Naive thymus-derived CD8-positive, alpha-beta T cell (primary cell): ENCODE measurements around the gene P4HB. TPM values are rescaled to one million over a fixed set of nuclear protein-coding genes. Genes with fewer than 3 reads are reported as not detected.

Experiments used
- ATAC-seq, 2 donors: fragments of 150-1000 bp; cut with Tn5 transposase in 1 of 2; sonication (Bioruptor Pico), chemical (Tn5 transposase) in 1 of 2; 1 replicate in 1 of 2; 2 replicates in 1 of 2; pipeline ENCODE4 v1.10.0; 2021; ENCODE audit warnings: mild to moderate bottlenecking in 2 of 2, moderate library complexity in 2 of 2
- POLR2A ChIA-PET: fragments of 350-600 bp; sonication (Branson Sonifier 250); formaldehyde crosslinking; loops from one replicate; lab custom pipeline; 2021; ENCODE audit warnings: antibody characterized with exemption; lab: Charles Lee
- DNase-seq, 10 donors: peaks; one replicate each; pipeline versions ENCODE4 v3.0.0 to v3.0.0-alpha.2; 2020 to 2022
- H3K27ac Mint-ChIP-seq, 10 donors: one replicate each; pipeline ENCODE4 v1.8.0; 2020 to 2022; ENCODE audit warnings: mild to moderate bottlenecking in 10 of 10, mixed read lengths in 10 of 10, moderate library complexity in 4 of 10, inconsistent platforms in 1 of 10
- H3K27me3 Mint-ChIP-seq, 5 donors: one replicate each; pipeline ENCODE4 v1.8.0; 2021 to 2022; ENCODE audit warnings: mixed read lengths in 5 of 5
- H3K36me3 Mint-ChIP-seq, 3 donors: one replicate each; pipeline ENCODE4 v1.8.0; 2020 to 2022; ENCODE audit warnings: mixed read lengths in 3 of 3, mild to moderate bottlenecking in 2 of 3, inconsistent platforms in 1 of 3
- H3K4me1 Mint-ChIP-seq, 4 donors: one replicate each; pipeline ENCODE4 v1.8.0; 2021 to 2022; ENCODE audit warnings: mixed read lengths in 4 of 4
- H3K4me3 Mint-ChIP-seq, 10 donors: one replicate each; pipeline ENCODE4 v1.8.0; 2020 to 2022; ENCODE audit warnings: mild to moderate bottlenecking in 10 of 10, mixed read lengths in 10 of 10, moderate library complexity in 6 of 10, inconsistent platforms in 1 of 10
- H3K9me3 Mint-ChIP-seq, 9 donors: one replicate each; pipeline ENCODE4 v1.8.0; 2020 to 2022; ENCODE audit warnings: mixed read lengths in 9 of 9, mild to moderate bottlenecking in 3 of 9, inconsistent platforms in 1 of 9, moderate library complexity in 1 of 9
- polyA plus RNA-seq, 3 donors: library from polyadenylated mRNA; unstranded; fragments of 300-500 nt; fragmentation: Illumina TruSeq; gene quantifications; one replicate each; pipeline ENCODE4 v1.2.3, GENCODE V29; 2021
- total RNA-seq, 8 experiments: library from RNA in 2 of 8; stranded (reverse) in 2 of 8; gene quantifications; one replicate each; pipeline ENCODE4 v1.2.3 and lab custom pipeline; 2021 to 2026

P4HB gene
- total and polyA plus RNA-seq, 5 experiments from 2014 or later, result 166 to 191 (median 190) TPM

DNA sequence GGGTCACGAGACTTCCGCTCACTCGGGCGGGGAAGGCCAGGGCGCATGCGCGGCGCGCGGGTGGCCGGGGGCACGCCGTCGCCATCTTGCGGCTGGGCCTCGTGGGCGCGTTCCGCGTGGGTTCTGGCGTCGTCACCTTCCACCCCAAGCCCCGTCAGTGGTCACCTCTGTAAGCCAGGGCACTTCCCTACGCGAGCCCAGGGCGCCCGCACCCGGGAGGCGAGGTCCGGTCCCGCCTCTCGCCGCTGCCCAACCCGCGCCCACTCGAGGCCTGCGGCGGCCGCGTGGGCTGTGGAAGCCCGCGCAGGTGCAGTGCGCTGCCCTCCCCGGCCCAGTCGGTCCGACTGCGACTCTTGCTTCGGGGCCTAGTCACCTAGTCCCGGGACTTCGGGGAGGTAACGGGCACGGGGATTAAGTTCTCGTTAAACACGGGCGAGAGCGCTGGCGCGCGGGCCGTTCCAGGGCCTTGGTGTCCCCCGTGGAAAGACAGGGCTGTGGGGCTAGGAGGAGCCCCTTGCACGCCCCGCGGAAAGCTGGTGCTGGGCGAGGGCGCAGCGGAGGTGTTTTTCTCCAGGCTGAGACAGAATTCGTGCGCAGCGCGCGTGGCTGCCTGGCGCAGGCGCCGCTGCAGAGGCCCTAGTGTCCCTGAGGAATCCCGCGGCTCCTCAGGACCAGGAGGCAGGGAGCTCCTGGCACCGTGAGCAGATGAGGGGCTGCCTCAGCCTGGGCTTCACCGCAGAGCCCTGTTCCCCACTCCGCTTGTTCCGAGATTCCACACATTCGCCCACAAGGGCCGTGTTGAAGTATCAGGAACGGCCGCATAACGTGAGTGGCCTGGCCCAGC lies 11.3 kb upstream of the P4HB start:
- DNase-seq, result peak; percentile 91 to 98 (median 95)
- Mint-ChIP-seq H3K27ac (peak overlapping the region; percentile 88 to 98 (median 95)), H3K27me3 (no peaks in the 10 kb centered on the region), H3K36me3 (peaks cover 0 to 26% (median 2%) of the 10 kb centered on the region in 3 donors), H3K4me1 (peaks cover 11 to 46% (median 36%) of the 10 kb centered on the region in 4 donors), H3K4me3 (peak overlapping the region; percentile 83 to 94 (median 87)), H3K9me3 (no peaks in the 10 kb centered on the region)
- peak; percentile 41 to 53 for ATAC-seq
- POLR2A ChIA-PET, result interaction anchor here (0.5 to 6.9 kb wide), 22 partner anchors 9 to 360 kb away, joined by 3 to 71 read pairs (median 6); partner anchors contain the start of genes ACTG1, ALYREF, ANAPC11 and ARL16

DNA sequence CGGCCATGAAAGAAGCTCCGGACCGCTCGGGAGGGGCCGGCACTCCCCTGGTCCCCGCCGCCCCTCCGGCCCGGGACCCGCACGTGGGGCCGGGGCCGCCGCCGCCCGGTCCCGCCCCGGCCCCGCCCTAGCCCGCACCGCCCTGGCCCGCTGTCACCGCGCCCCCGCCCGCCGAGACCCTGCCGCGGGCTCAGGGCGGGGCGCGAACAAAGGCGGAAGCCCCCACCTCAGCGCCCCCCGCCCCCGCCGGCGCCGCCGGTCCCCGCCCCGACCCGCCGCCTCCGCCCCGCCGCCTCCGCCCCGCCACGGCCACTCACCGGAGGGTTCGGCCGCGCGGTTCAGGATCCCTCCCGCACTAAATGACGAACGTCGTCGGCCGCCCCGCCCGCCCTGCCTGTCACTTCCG lies 10.6 kb upstream of the P4HB start, which contains the start of gene ARHGDIA:
ARHGDIA (minus strand) TSS at position 357 of the 406 bp plus-strand sequence. CDS start 1,407 bp downstream, outside the sequence.
- DNase-seq (no peak), ATAC-seq (peak; percentile 59 to 74)
- Mint-ChIP-seq H3K4me3 (peak within 1 kb of the TSS; percentile 83 to 94 (median 88)), H3K27ac (peak within 1 kb of the TSS; percentile 88 to 98 (median 95)), H3K27me3 (no peaks in the 10 kb centered on the region), H3K36me3 (peaks cover 0 to 26% (median 2%) of the 10 kb centered on the region in 3 donors), H3K9me3 (no peaks in the 10 kb centered on the region), H3K4me1 (peaks cover 11 to 50% (median 37%) of the 10 kb centered on the region in 4 donors)
- POLR2A ChIA-PET, result interaction anchor here (0.6 to 6.9 kb wide), 21 partner anchors 9 to 648 kb away, joined by 3 to 71 read pairs (median 5); partner anchors contain the start of genes ACTG1, ALYREF, ANAPC11 and ARL16

DNA sequence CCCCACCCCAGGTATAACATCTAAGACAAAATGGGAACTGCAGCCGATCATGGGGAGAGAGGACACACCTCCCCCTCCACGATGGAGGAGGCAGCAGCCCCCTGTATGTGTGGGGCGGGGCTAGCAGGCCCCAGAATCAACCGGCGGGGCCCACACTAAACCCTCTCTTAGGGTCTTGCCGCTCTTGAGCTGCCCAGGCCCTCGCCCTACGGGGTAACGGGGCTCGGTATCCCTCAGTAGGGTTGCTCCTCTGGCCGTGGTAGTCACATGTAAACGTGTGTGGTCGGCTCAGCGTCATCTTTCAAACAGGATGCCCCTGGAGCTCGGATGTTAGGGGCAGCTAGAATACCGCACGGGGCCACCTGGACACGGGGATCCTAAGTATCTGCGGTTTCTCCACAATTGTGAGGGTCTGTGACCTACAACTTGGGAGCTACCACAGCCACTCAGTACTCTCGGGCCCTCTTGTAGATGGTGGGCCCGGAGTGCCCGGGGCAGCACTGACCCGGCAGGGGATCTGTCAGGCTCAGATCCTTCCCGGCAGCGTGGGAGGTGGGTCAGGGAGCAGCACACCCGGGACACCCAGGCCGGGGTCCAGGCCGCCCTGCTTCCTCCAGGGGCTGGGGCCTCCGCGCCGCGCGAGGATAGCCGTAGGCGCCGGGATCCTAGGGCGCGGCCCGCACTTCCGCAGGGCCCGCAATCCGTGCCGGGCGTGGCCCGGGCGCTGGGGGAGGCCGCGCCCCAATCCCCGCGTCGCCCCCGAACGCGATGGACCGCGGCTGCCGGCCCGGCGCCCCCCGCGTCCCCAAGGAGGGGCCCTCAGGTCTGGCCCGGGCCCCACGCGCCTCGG lies 10.0 kb upstream of the P4HB start:
- peaks cover 0 to 26% (median 2%) of the 10 kb centered on the region in 3 donors for H3K36me3 Mint-ChIP-seq
- no peaks in the 10 kb centered on the region for H3K9me3 Mint-ChIP-seq
- peaks cover 11 to 55% (median 37%) of the 10 kb centered on the region in 4 donors for H3K4me1 Mint-ChIP-seq
- POLR2A ChIA-PET, result interaction anchor here (0.6 to 6.9 kb wide), 28 partner anchors 9 to 647 kb away, joined by 3 to 71 read pairs (median 5); partner anchors contain the start of genes ACTG1, ALYREF, ANAPC11 and ARL16
- H3K27me3 Mint-ChIP-seq, result no peaks in the 10 kb centered on the region
- H3K4me3 Mint-ChIP-seq, result peak overlapping the region; percentile 78 to 91 (median 83)
- ATAC-seq (peak; percentile 28 to 32), DNase-seq (peak in 8 of 10 donors; percentile 25 to 71 (median 46))
- H3K27ac Mint-ChIP-seq, result peak overlapping the region; percentile 76 to 95 (median 92)

DNA sequence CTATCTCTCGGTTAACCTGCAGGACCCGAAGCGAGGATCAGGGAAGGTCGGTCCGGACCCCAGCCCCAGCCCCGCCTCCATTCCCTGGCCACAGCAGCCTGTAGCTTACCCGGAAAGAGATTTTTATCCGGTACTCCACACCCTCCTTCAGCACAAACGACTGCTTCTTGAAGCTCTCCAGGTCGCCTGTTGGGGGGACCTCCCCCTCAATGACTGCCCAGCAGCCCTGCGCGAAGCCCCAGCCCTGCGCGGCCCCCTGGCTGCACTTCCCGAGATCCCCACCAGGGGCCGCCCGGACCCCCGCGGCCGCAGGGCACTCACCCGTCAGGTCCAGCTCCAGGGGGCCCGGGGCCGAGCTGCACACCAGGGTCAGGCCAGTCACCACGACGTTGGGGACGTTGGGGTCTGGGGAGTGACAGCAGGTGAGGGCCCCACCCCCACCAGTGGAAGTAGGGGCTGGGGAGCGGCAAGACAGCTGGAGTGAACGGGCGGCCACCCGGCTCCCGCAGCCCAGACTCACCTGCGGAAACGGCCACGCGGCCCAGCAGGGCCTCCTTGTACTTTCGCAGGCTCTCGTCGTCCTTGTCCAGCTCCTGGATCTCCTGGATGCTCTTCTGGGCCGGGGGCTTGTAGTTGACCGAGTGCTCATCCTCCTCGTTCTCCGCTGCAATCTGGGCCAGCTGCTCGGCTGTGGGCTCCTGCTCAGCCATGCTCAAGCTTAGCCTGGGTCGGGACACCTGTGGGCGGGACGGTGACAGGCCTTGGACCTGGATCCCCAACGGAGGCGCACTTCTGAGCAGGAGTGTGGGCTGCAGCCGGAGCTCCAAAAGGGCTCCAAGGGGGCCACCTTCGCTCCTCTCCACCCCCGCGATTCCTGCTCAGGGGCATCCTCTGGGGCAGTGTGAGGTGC lies 9.1 kb upstream of the P4HB start:
- no peak for ATAC-seq
- Mint-ChIP-seq H3K4me1 (peaks cover 11 to 59% (median 35%) of the 10 kb centered on the region in 4 donors), H3K36me3 (peaks cover 0 to 26% (median 2%) of the 10 kb centered on the region in 3 donors), H3K27ac (peak overlapping the region; percentile 76 to 95 (median 92)), H3K27me3 (no peaks in the 10 kb centered on the region), H3K9me3 (no peaks in the 10 kb centered on the region), H3K4me3 (peak overlapping the region; percentile 78 to 91 (median 83))
- POLR2A ChIA-PET, result interaction anchor here (0.6 to 6.9 kb wide), 22 partner anchors 8 to 357 kb away, joined by 3 to 71 read pairs (median 5); partner anchors contain the start of genes ACTG1, ALYREF, ANAPC11 and ARL16
- DNase-seq, result peak in 7 of 10 donors; percentile 22 to 68 (median 37)

DNA sequence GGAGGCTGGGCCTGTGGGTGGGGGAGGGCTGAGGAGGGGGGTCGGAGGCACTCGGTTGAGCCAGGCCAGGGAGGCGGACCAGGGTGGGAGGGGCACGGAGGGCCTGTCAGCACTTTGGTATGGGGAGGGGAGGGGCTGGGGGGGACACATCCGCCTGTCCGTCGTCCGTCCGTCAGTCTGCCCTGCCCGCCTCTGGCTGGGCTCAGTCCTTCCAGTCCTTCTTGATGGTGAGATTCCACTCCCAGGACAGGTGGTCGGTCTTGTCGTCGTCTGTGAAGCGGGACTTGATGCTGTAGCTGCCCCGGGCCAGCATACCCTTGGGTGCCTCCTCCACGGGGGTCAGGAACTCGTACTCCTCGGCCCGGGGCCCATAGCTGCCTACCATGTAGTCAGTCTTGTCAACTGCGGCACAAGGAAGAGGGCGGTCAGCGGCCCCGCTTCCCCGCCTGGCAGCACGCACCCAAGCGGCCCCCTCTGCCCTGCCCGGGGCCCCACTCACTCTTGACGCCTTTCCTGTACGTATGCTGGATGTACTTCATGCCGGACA lies 8.4 kb upstream of the P4HB start:
- ATAC-seq, result no peak
- Mint-ChIP-seq H3K27ac (peak overlapping the region in 8 of 10 donors; percentile 34 to 94 (median 68)), H3K4me3 (peak overlapping the region in 5 of 10 donors; percentile 10 to 89 (median 40)), H3K27me3 (no peaks in the 10 kb centered on the region), H3K36me3 (peaks cover 0 to 26% (median 2%) of the 10 kb centered on the region in 3 donors), H3K4me1 (peaks cover 11 to 57% (median 33%) of the 10 kb centered on the region in 4 donors), H3K9me3 (no peaks in the 10 kb centered on the region)
- peak in 1 of 10 donors; percentile 13 for DNase-seq
- POLR2A ChIA-PET, result interaction anchor here (0.8 to 6.9 kb wide), 12 partner anchors 7 to 357 kb away, joined by 3 to 71 read pairs (median 8); partner anchors contain the start of genes ACTG1, ALYREF, ANAPC11 and MAFG

DNA sequence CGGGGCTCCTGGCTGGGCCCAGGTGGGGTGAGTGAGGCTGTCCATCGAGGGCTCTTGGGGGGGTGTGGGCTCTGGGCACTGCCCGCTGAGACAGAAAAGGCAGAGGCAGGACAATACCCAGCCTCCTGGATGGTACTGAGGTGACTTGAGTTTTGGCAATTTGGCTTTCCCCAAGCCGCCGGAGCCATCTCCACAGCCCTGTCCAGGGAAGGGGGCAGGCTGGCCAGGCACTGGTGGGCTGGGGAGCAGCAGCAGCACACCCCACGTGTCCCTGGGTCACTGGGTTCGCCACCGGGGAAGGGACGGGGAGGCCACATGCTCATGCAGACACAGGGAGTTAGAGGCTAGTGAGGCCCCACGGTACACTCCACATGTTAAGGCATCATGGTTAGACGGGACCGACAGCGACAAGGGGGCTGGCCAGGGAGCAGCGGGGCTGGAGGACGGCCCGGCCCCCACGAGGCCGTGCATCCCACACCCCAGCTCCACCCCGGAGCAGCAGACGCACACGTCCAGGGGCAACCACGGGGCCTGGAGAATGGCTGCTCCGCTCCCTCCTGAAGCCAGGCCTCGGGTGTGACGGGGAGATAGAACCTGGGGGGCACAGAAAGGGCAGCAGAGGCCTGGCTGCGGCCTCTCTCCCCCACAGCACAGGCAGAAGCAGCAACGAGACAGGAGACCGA lies 7.8 kb upstream of the P4HB start:
- peak overlapping the region in 6 of 10 donors; percentile 22 to 69 (median 28) for H3K4me3 Mint-ChIP-seq
- DNase-seq, result peak in 1 of 10 donors; percentile 64
- no peaks in the 10 kb centered on the region for H3K27me3 Mint-ChIP-seq
- POLR2A ChIA-PET, result interaction anchor here (0.9 to 5.3 kb wide), 4 partner anchors 23 to 165 kb away, joined by 3 to 35 read pairs (median 14); partner anchors contain the start of genes MAFG, MRPL12 and SIRT7
- peak overlapping the region in 4 of 10 donors; percentile 35 to 80 (median 50) for H3K27ac Mint-ChIP-seq
- no peaks in the 10 kb centered on the region for H3K9me3 Mint-ChIP-seq
- peaks cover 0 to 30% (median 2%) of the 10 kb centered on the region in 3 donors for H3K36me3 Mint-ChIP-seq
- peaks cover 14 to 59% (median 39%) of the 10 kb centered on the region in 4 donors for H3K4me1 Mint-ChIP-seq
- ATAC-seq, result no peak

DNA sequence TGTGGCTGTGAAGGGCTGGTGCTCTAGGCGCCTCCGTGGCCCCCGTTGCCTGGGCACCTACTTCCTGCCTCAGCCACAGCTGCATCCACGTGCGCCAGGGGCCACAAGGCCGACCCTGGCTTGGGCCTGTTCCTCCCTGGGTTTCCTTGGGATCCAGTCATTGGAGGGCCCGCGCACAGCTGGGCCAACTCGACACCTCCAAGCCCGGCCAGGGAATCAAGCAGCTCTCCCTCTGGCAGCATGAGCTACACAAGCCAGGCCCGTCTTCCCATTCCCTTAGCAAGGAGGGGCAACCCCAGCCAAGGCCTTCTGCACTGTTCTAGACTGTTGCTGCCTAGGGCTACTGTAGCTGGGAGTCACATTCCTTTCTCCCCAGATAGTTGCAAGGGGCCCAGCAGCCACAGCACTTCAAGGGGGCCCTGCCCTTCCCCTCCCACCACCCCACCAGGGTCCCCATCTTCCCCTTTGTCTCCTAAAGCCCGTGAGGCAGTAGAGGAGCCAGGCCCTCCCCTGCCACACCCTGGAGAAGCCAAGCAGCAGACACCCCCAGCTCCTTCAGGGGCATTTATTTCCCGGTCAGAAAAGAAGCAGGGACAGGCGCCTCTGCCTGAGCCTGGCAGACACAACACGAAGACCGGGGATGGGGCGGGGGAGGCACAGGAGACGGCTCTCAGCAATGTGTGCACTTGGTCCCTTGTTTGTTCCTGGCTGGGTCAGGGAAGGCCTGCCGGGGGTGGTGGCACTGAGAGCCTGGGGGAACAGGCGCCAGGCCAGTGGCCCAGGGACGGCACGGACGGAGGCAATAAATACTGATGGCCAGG lies 7.0 kb upstream of the P4HB start:
- DNase-seq, result peak in 5 of 10 donors; percentile 24 to 64 (median 31)
- POLR2A ChIA-PET, result interaction anchor here (0.6 to 3.5 kb wide), 5 partner anchors 13 to 164 kb away, joined by 3 to 22 read pairs (median 4); partner anchors contain the start of genes MAFG, MRPL12 and SIRT7
- Mint-ChIP-seq H3K27me3 (no peaks in the 10 kb centered on the region), H3K27ac (peak overlapping the region in 9 of 10 donors; percentile 22 to 91 (median 73)), H3K36me3 (peaks cover 0 to 33% (median 4%) of the 10 kb centered on the region in 3 donors), H3K4me1 (peaks cover 15 to 61% (median 41%) of the 10 kb centered on the region in 4 donors), H3K9me3 (no peaks in the 10 kb centered on the region), H3K4me3 (peak overlapping the region in 6 of 10 donors; percentile 11 to 58 (median 27))
- no peak for ATAC-seq

DNA sequence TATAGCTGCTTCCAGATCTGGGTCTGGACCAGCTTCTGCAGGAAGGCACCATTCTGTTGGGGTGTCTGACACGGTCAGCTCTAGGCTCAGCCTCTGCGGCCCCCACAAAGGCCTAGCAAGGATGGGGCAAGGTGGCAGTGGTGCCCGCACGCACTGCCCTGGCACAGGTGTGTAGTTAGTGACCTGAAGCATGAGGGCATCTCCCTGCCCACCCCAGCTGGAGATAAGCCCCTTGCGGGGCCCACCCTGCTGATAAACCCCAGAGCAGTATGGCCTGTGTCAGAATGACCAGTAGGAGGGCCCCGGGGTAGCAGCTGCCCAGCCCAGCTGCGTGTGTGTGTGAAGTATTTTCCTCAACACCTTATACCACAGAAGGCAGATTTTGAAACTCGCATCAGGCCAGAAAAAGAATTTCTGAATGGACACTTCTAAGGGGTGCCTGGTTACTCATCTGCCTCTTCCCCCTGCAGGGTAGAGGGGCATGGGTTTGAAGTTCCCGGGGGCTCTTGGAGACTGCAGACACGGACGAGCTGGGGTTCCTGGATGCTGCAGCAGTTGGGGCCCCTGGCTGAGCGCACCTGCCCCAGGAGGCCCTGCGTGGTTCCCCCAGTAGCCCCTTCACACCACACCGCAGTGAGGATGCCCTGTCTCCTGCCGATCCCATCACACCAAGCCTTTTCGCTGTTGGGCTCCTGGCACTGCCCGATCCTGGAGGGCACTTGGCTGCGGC lies 6.3 kb upstream of the P4HB start:
- H3K4me3 Mint-ChIP-seq, result peak overlapping the region in 2 of 10 donors; percentile 20 to 58

More for the DNA sequence above, 6.3 kb upstream of the P4HB start:
- peak overlapping the region in 8 of 10 donors; percentile 22 to 91 (median 70) for H3K27ac Mint-ChIP-seq
- DNase-seq (peak in 2 of 10 donors; percentile 29 to 54), ATAC-seq (no peak)
- no peaks in the 10 kb centered on the region for H3K9me3 Mint-ChIP-seq
- H3K36me3 Mint-ChIP-seq, result peaks cover 0 to 33% (median 4%) of the 10 kb centered on the region in 3 donors
- peaks cover 15 to 62% (median 42%) of the 10 kb centered on the region in 4 donors for H3K4me1 Mint-ChIP-seq
- POLR2A ChIA-PET, result interaction anchor here (0.6 to 1.8 kb wide), 6 partner anchors 12 to 164 kb away, joined by 3 to 5 read pairs (median 3); partner anchors contain the start of genes ANAPC11, MRPL12 and SIRT7
- H3K27me3 Mint-ChIP-seq, result no peaks in the 10 kb centered on the region
